ENCODE measurements around the gene LPO. TPM values are rescaled to one million over a fixed set of nuclear protein-coding genes. Genes with fewer than 3 reads are reported as not detected.

LPO gene
- total and polyA plus RNA-seq, 10 of the 15 experiments (the other 5 are each of a cell fraction or from before 2014, with no cell fraction given): 0.03 to 0.11 (median 0.06) TPM; not detected in 7

GRCh38 chr17:58265902-58266875 lies 27.8 kb downstream of the LPO start:
- in situ Hi-C loops (cut with MboI): no loop called here
- TF ChIP-seq STAT3 (IDR thresholded peaks at IDR 0.05; ENCODE audit: low read depth, low read length): no peak
- TF ChIP-seq SMAD1 (IDR thresholded peaks at IDR 0.05; ENCODE audit: low read depth, partially characterized antibody): no peak
- no peak for TF ChIP-seq PAX5 (IDR thresholded peaks at IDR 0.05; ENCODE audit: borderline replicate concordance, low read depth, low read length)
- no peak for TF ChIP-seq CTCF (IDR thresholded peaks at IDR 0.05 in 2 of 3, conservative IDR thresholded peaks at IDR 0.05 in 1 of 3; ENCODE audit: control insufficient read depth in 2 of 3, extremely low read depth in 1 of 3, insufficient read depth in 1 of 3, low read depth in 3 of 3, low read length in 3 of 3)
- TF ChIP-seq POU2F2 (IDR thresholded peaks at IDR 0.05; ENCODE audit: borderline replicate concordance, low read depth, low read length): no peak
- no peak for TF ChIP-seq ETV6 (conservative IDR thresholded peaks at IDR 0.05 in 1 of 2, IDR thresholded peaks at IDR 0.05 in 1 of 2; ENCODE audit: borderline replicate concordance in 1 of 2, low read depth in 1 of 2)
- no peak for TF ChIP-seq E2F8 (IDR thresholded peaks at IDR 0.05; ENCODE audit: low read depth, partially characterized antibody)
- no peak for TF ChIP-seq MYC (IDR thresholded peaks at IDR 0.05; ENCODE audit: insufficient read depth, insufficient read length, insufficient replicate concordance, low read length, severe bottlenecking)
- no peak for TF ChIP-seq ZZZ3 (IDR thresholded peaks at IDR 0.05; ENCODE audit: control insufficient read depth, insufficient read length, low read depth)
- TF ChIP-seq BMI1 (IDR thresholded peaks at IDR 0.05; ENCODE audit: borderline replicate concordance): no peak
- no peak for TF ChIP-seq ZNF622 (IDR thresholded peaks at IDR 0.05)
- TF ChIP-seq ZNF687 (IDR thresholded peaks at IDR 0.05): no peak

More at GRCh38 chr17:58265902-58266875, 27.8 kb downstream of the LPO start:
- H3K9ac ChIP-seq (ENCODE audit: control insufficient read depth, insufficient read depth, low read length): no peak overlapping the region
- no peak overlapping the region for H3K4me2 ChIP-seq (ENCODE audit: control insufficient read depth, insufficient read depth)
- DNase-seq (ENCODE audit: low read depth, low spot score): no peak
- H3K36me3 ChIP-seq (ENCODE audit: control insufficient read depth in 2 of 2, insufficient read depth in 2 of 2, low read length in 1 of 2): no peaks in the 10 kb centered on the region
- intact Hi-C loops (cut with micrococcal nuclease; ENCODE audit: unreplicated experiment): no loop called here
- no peak overlapping the region for H3K27ac ChIP-seq (ENCODE audit: control insufficient read depth, insufficient read depth)
- ChIA-PET RAD21 (ENCODE audit: unreplicated experiment) (no interaction called here), SMC1A (ENCODE audit: uncharacterized antibody, unreplicated experiment) (no interaction called here), CTCF (interaction anchor here (0.6 to 2.0 kb wide), 2 partner anchors 16 to 39 kb away, joined by 5 to 7 read pairs; no protein-coding TSS in a partner anchor), POLR2A (interaction anchor here (0.6 kb wide), 1 partner anchor 130 kb away, joined by 3 read pairs; no protein-coding TSS in a partner anchor)
- H3K79me2 ChIP-seq (ENCODE audit: control insufficient read depth, insufficient read depth, low read length): no peaks in the 10 kb centered on the region
- ATAC-seq: no peak
- H3K9me3 ChIP-seq (replicated peaks; ENCODE audit: control insufficient read depth, insufficient read depth, low read length): no peaks in the 10 kb centered on the region
- H3K4me3 ChIP-seq: no peak overlapping the region
- WGBS (ENCODE audit: insufficient coverage, insufficient replicate concordance, low lambda C conversion rate, missing lambda C conversion rate): 47% methylated on average over 7 of the region's 7 CpGs
- no peak overlapping the region for H2AFZ ChIP-seq (ENCODE audit: control insufficient read depth, low read depth, low read length)
- no TSS peak for BruUV-seq (replicated peaks)
- peaks cover 2 to 5% of the 10 kb centered on the region in 2 experiments; a peak in 2 of 4 replicates for H3K27me3 ChIP-seq (replicated peaks in 1 of 2; ENCODE audit: control insufficient read depth in 2 of 2, insufficient read depth in 2 of 2, low read length in 1 of 2)
- H3K4me1 ChIP-seq (ENCODE audit: control insufficient read depth, insufficient read depth, low read length): no peaks in the 10 kb centered on the region
- no peak for FAIRE-seq
- H4K20me1 ChIP-seq (ENCODE audit: control insufficient read depth, insufficient read depth): no peaks in the 10 kb centered on the region

All from GM12878 (cell line).